Stimulated activated CD8-positive, alpha-beta memory T cell treated with anti-CD3 and anti-CD28 coated beads, Interleukin-7, amount 100 ng/mL, for 1 hour (primary cell): ENCODE data around the gene HNRNPR.
"Not testable (repeated sequence)": the region's sequence is repeated elsewhere in the genome, so short reads cannot be mapped to it uniquely, and the experiment has no call there.

Experiments used
- DNase-seq, 2 donors: peaks; one replicate each; pipeline ENCODE4 v3.0.0-alpha.2; 2020; ENCODE audit warnings: low read depth in 2 of 2

Gene HNRNPR

GRCh38 chr1:23344111-23344986 lies at the start of gene HNRNPR:
Gene HNRNPR (minus strand): TSS chr1:23344284. CDS start chr1:23341008, 3,276 bp downstream.
- DNase-seq = peak; percentile 96 to 97

GRCh38 chr1:23393706-23394105 lies 49.6 kb upstream of the HNRNPR start:
- no peak for DNase-seq

- DNase-seq = no peak
Measured at GRCh38 chr1:23392125-23392855, 48.2 kb upstream of the HNRNPR start.

GRCh38 chr1:23389837-23390321 lies 45.8 kb upstream of the HNRNPR start:
- no peak for DNase-seq

- no peak for DNase-seq
Measured at GRCh38 chr1:23387494-23387893, 43.4 kb upstream of the HNRNPR start.

GRCh38 chr1:23385119-23385621 lies 41.1 kb upstream of the HNRNPR start:
- DNase-seq = no peak

- DNase-seq = no peak
Measured at GRCh38 chr1:23384312-23385058, 40.4 kb upstream of the HNRNPR start.

GRCh38 chr1:23383577-23384311 lies 39.7 kb upstream of the HNRNPR start:
- no peak for DNase-seq

GRCh38 chr1:23381233-23381885 lies 37.3 kb upstream of the HNRNPR start:
- no peak for DNase-seq

GRCh38 chr1:23380719-23381118 lies 36.6 kb upstream of the HNRNPR start:
- DNase-seq = no peak

GRCh38 chr1:23380236-23380635 lies 36.2 kb upstream of the HNRNPR start:
- not testable (repeated sequence) for DNase-seq

- DNase-seq = no peak
Measured at GRCh38 chr1:23376890-23377811, 33.1 kb upstream of the HNRNPR start.

- DNase-seq = not testable (repeated sequence)
Measured at GRCh38 chr1:23374079-23374735, 30.1 kb upstream of the HNRNPR start.

GRCh38 chr1:23371987-23372880 lies 28.1 kb upstream of the HNRNPR start:
- no peak for DNase-seq

- DNase-seq = no peak
Measured at GRCh38 chr1:23370709-23371584, 26.9 kb upstream of the HNRNPR start.

GRCh38 chr1:23370330-23370708 lies 26.2 kb upstream of the HNRNPR start:
- no peak for DNase-seq
